ENCODE data around the gene MED8.
A peak's percentile ranks its signal among the peaks of the same experiment; 100 is the strongest.
"Not testable (repeated sequence)": the region's sequence is repeated elsewhere in the genome, so short reads cannot be mapped to it uniquely, and the experiment has no call there.

MED8 gene

GRCh38 chr1:43421396-43421795 lies 31.8 kb upstream of the MED8 start:
- no peak for DNase-seq

GRCh38 chr1:43420874-43421273 lies 31.3 kb upstream of the MED8 start:
- DNase-seq: no peak

DNA sequence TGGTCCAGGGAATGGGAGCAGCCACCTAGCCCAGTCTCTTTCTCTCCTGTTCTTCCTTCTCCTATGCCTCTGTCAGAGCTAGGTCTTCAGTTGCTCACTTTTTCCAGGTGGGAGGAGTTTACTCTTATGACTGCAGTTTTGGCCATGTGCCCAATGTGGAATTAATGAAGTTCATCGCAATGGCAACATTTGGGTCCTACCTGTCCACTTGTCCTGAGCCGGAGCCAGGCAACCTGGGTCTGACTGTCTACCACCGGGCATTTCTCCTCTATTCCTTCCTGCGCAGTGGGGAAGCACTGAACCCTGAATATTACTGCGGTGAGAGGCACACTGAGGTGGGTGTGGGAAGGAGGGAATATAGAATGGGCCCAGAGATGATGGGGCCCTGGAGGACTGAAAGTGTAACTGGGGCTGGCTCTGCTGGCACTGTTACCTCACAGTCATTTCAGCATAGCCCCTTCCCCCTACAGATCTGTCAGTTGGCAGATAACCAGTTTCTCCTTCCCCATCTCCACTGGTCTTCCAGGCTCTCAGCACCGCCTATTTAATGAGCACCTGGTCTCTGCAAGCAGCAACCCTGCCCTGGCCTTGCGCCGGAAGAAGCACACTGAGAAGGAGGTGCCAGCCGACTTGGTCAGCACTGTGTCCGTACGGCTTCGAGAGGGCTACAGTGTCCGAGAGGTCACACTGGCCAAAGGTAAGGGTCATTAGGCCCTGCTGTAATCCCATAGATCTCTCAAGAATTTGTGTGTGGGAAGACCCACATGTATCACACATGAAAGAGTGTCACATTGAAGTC lies 30.2 kb upstream of the MED8 start:
- DNase-seq: no peak

DNA sequence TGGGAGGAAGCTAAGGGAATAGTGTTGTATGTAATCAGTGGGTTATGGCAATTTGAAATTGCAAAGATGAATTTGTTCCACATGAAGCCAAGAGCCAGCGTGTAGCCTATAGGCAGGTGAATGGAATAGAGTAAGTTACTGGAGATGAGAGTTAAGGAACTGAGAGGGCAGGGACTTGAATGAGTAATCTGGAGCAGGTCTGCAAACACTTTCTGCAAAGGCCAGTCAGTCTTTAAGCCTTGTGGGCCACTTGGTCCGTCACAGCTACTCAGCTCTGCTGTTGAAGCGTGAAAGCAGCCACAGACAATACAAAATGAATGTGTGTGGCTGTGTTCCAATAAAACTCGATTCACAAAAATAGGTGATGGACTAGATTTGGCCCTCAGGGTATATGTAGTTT lies 29.3 kb upstream of the MED8 start:
- DNase-seq: no peak

DNA sequence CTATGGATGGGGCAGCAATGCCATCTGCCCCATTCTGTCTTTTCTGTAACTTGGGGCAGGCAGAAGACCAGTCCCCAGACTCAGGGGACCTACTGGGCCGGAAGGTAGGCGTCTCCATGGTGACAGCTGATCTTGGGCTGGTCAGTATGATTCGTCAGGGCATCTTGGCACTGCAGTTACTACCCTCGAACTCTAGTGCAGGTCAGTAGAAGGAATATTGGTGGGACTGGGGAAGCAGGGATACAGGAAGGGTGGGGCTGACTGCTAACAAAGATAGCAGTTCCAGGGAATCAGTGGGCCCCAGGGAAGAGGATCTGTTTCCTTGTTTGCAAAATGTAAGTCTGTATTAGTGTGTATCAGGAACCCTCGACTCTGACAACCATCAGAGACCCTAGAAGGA lies 26.3 kb upstream of the MED8 start:
- DNase-seq: no peak

DNA sequence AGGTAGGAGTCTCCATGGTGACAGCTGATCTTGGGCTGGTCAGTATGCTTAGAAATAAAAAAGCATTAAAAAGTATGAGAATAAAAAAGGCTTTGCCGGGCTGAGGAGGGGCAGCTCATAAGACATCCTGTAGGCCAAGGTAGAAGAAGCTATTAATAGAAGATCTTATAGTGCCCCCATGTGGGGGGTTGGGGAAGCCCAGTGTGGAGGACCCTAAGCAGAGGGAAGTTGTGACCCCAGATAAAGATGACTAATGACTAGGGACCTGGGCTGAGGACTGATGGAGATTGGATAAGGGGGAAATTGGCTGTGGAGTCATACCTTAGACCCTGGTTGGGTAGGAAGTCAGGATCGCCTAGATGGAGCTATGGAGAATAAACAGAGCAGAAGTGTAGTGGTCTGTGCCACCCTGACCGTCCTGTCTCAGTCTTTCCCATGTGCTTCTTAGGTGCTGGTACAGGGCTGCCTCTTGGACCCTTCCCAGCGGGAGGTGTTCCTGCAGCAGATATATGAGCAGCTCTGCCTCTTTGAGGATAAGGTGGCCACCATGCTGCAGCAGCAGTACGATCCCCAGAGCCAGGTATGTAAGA lies 25.1 kb upstream of the MED8 start:
- peak; percentile 65 for DNase-seq

- DNase-seq: not testable (repeated sequence)
These were observed 23.8 kb upstream of the MED8 start for GRCh38 chr1:43413426-43413825.

DNA sequence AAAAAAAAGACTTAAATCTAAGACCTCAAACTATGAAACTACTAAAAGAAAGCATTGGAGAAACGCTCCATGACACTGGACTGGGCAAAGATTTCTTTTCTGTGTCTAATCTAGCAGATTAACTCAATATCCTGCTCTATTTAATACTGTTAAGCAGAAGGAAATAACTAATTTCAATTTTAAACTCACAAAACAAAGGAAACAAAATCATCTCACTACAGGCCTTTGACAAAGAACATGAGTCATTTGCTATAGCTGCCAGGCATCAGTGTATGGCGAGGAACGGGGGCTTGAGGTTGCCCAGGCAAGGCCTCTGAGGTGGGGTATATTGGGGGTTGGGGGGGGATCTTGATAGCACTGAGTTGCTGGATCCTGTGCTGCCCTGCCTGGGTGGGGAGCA lies 21.0 kb upstream of the MED8 start:
- DNase-seq: no peak

DNA sequence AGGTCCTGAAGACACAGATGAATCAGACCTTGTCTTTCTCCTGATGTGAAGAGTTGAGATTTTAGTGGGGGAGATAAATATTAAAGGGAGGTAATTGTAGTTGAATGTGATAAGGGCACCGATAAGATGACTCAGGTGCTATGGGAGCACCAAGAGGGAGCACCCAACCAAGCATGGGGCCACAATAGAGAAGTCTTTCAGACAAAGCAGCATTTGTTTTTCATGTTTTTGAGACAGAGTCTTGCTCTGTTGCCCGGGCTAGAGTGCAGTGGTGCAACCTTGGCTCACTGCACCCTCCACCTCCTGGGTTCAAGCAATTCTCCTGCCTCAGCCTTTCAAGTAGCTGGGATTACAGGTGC lies 16.3 kb upstream of the MED8 start:
- DNase-seq: no peak

- DNase-seq: no peak
These were observed 15.7 kb upstream of the MED8 start for GRCh38 chr1:43405219-43405875.

DNA sequence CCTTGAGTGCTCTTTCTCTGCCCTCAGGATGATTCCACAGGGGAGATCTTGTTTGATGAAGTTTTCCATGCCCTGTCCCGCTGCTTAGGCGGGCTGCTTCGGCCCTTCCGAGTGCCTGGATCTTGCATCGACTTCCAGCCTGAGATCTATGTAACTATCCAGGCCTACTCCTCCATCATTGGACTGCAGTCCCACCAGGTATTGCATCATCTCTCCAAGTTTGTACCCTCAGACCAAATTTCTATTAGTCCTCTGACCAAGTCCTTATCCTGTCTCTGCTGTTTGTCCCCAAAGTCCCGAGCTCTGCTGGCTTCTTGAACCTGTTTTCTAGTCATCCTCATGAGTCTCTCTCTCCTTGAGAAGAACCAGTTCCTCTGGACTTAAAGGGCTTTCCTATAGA lies 14.8 kb upstream of the MED8 start:
- DNase-seq: no peak

- DNase-seq: no peak
These were observed 12.7 kb upstream of the MED8 start for GRCh38 chr1:43402089-43402865.

GRCh38 chr1:43400441-43400840 lies 10.8 kb upstream of the MED8 start:
- DNase-seq: not testable (repeated sequence)

DNA sequence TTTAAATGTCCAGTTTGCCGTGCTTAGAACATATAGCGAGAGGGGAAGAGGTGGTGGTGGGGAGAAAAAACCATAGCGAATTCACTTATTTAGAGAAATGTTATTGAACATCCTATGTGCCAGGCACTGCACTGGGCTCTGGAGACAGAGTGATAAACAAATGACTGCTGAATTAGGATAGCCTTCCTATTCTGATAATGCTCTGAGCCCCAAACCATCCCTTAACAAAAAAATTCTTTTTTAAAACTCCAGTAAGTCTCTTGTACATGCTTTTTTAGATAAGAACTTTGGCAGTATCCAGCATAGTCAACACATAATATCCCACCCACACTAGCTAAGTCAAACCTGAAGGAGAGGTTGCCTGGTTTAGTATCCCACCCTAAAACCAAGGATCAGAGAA lies 8.6 kb upstream of the MED8 start:
- no peak for DNase-seq

DNA sequence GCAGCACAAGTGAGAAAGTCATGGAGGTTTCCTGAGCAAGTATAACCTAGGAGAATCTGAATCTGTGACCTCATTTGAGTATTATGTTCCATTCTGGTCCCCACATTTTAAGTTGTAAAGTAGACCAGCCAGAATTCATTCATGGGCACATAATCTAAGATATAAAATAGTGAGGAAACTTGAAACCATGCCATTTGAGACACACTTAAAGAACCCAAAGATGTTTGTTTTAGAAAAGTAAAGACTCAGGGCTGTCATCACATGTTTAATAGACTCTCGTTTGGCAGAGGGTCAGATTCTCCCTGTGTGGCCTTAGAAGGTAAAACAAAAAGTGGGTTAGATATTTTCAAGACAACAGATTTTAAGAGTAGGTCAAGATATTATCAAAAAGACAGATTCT lies 6.5 kb upstream of the MED8 start:
- no peak for DNase-seq

DNA sequence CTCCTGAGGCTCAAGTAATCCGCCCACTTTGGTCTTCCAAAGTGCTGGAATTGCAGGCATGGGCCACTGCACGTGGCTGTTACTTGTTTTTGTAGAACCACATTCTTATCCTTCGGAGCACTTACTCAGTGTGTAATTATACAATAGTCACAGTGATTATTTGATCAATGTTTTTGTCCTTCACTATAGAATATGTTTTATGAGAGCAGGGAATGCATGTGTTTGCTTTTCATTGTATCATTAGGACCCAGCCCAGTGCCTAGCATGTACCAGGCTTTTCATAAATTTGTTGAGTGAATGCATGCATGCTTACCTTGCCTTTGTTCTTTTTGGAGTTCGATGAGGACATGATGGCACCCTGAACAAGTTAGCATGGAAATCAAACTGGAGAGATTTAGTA lies 5.9 kb upstream of the MED8 start:
- DNase-seq: no peak

GRCh38 chr1:43392702-43393101 lies 3.1 kb upstream of the MED8 start:
- no peak for DNase-seq

DNA sequence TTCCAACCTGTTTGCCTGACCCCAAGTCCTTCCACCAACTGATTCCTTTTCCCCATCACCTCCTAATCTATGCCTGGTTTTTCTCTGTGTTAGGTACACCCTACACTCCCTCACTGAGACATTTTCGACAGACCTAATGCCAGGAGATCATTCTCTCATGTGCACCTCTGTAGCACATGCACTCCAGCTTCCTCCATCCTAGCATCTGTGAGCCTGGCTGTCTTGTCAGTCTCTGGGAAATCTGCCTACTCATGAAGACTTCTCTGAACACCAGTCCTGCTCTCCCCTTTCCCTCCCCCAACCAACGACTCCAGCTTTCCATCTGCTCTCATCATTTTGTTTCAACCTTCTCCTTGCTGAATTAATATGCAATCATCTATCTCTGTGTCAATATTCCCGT lies 987 bp downstream of the MED8 start:
- no peak for DNase-seq

- no peak for DNase-seq
These were observed 1.5 kb downstream of the MED8 start for GRCh38 chr1:43387976-43388599.

- DNase-seq: no peak
These were observed 2.9 kb downstream of the MED8 start for GRCh38 chr1:43386676-43387075.

GRCh38 chr1:43383449-43383848 lies 6.2 kb downstream of the MED8 start:
- DNase-seq: no peak

- DNase-seq: no peak
These were observed 7.4 kb downstream of the MED8 start for GRCh38 chr1:43382027-43382779.
